UCSD-AML1 (cell line): ENCODE data around the gene CREBRF.
"Not testable (repeated sequence)": the region's sequence is repeated elsewhere in the genome, so short reads cannot be mapped to it uniquely, and the experiment has no call there.

Experiments
- DNase-seq: peaks from one replicate; lab custom pipeline; 2025; ENCODE audit not compliant: unreplicated experiment; lab: John Stamatoyannopoulos, UW

The CREBRF gene

GRCh38 chr5:173055983-173056782 lies at the start of gene CREBRF:
Gene CREBRF (plus strand): TSS chr5:173056352. CDS start chr5:173080776, 24,424 bp downstream.
- peak; percentile 98 for DNase-seq

GRCh38 chr5:173010021-173010420 lies 46.1 kb upstream of the CREBRF start:
- DNase-seq = no peak

GRCh38 chr5:173010547-173011464 lies 45.3 kb upstream of the CREBRF start:
- no peak for DNase-seq

- no peak for DNase-seq
These were observed 44.6 kb upstream of the CREBRF start for GRCh38 chr5:173011566-173011965.

GRCh38 chr5:173012882-173013281 lies 43.3 kb upstream of the CREBRF start:
- no peak for DNase-seq

- DNase-seq = no peak
These were observed 41.5 kb upstream of the CREBRF start for GRCh38 chr5:173014671-173015070.

- no peak for DNase-seq
These were observed 41.0 kb upstream of the CREBRF start for GRCh38 chr5:173015192-173015591.

- no peak for DNase-seq
These were observed 40.3 kb upstream of the CREBRF start for GRCh38 chr5:173015598-173016455.

- DNase-seq = no peak
These were observed 39.5 kb upstream of the CREBRF start for GRCh38 chr5:173016598-173017046.

- DNase-seq = not testable (repeated sequence)
These were observed 39.1 kb upstream of the CREBRF start for GRCh38 chr5:173017087-173017486.

- DNase-seq = no peak
These were observed 37.8 kb upstream of the CREBRF start for GRCh38 chr5:173018358-173018757.

- DNase-seq = no peak
These were observed 36.0 kb upstream of the CREBRF start for GRCh38 chr5:173020154-173020581.

- no peak for DNase-seq
These were observed 35.5 kb upstream of the CREBRF start for GRCh38 chr5:173020643-173021042.

- DNase-seq = no peak
These were observed 30.5 kb upstream of the CREBRF start for GRCh38 chr5:173025651-173026050.

- no peak for DNase-seq
These were observed 28.2 kb upstream of the CREBRF start for GRCh38 chr5:173027905-173028304.

- no peak for DNase-seq
These were observed 27.3 kb upstream of the CREBRF start for GRCh38 chr5:173028811-173029327.

- DNase-seq = no peak
These were observed 26.6 kb upstream of the CREBRF start for GRCh38 chr5:173029499-173029921.

GRCh38 chr5:173032096-173032495 lies 24.1 kb upstream of the CREBRF start:
- not testable (repeated sequence) for DNase-seq

- no peak for DNase-seq
These were observed 23.4 kb upstream of the CREBRF start for GRCh38 chr5:173032730-173033129.

- DNase-seq = no peak
These were observed 22.2 kb upstream of the CREBRF start for GRCh38 chr5:173033923-173034322.
